GM11168 (cell line): ENCODE results near the gene CNGA3.

Experiments
- in situ Hi-C: fragments of 300-500 bp; cut with MboI; formaldehyde crosslinking; loops from one replicate; pipeline ENCODE4 v1.12.0; 2022; ENCODE audit warnings: low sequenced_read_pairs; ENCODE audit not compliant: unreplicated experiment

Gene CNGA3

DNA sequence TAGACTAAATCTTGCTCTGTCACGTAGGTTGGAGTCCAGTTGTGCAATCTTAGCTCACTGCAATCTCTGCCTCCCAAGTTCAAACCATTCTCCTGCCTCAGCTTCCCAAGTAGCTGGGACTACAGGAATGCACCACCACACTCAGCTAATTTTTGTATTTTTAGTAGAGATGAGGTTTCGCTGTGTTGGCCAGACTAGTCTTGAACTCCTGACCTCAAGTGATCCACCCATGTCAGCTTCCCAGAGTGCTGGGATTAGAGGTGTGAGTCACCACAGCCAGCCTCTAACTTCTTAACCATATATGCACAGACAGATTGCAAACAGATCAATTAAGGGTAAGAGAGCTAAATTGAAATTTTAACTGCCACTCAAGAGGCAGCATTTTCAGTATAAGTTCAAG, 22.1 kb upstream of the CNGA3 start:
- in situ Hi-C loops = no loop called here

- in situ Hi-C loops = no loop called here
These were observed 18.5 kb upstream of the CNGA3 start for GRCh38 chr2:98327776-98328175.

DNA sequence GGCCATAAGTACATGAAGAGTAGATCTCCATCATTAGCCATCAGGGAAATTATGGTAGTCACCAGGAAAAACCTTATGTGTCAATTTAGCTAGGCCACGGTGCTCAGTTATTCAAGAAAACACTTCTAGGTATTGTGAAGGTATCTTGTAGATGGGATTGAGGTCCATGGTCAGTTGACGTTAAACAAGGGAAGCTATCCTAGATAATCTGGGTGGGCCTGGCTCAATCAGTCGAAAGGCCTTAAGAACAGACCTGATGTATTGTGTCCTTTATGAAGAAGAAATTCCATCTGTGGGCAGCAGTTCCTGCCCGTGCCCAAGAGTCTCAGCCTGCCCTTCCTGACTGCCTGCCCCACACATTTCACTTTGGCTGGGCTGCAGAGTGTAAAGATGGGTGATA, 16.7 kb upstream of the CNGA3 start:
- in situ Hi-C loops = no loop called here

DNA sequence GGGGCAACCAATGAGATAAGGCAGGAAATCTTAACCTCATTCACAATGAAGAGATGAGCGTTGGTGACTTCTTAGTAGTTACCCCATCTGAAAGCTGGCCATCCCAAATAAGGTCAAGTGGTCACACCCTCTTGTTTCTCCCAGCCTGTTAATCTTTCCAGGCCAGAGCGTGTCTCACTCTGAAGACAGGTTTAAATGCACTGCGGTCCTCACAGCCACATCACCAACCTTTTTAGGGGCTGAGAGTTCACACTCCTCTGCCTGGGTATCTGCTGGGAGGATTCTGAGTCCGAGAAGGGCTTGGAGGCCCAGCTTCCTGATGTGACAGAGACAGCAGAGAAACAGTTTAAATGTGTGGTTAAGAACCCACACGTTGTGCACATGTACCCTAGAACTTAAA, 13.3 kb upstream of the CNGA3 start:
- in situ Hi-C loops = no loop called here

- in situ Hi-C loops = no loop called here
These were observed 12.3 kb upstream of the CNGA3 start for GRCh38 chr2:98333922-98334321.

- in situ Hi-C loops = no loop called here
These were observed 11.7 kb upstream of the CNGA3 start for GRCh38 chr2:98334439-98335078.

GRCh38 chr2:98335271-98335670, 11.0 kb upstream of the CNGA3 start:
- in situ Hi-C loops = no loop called here

GRCh38 chr2:98341241-98341640, 5.0 kb upstream of the CNGA3 start:
- in situ Hi-C loops = no loop called here

DNA sequence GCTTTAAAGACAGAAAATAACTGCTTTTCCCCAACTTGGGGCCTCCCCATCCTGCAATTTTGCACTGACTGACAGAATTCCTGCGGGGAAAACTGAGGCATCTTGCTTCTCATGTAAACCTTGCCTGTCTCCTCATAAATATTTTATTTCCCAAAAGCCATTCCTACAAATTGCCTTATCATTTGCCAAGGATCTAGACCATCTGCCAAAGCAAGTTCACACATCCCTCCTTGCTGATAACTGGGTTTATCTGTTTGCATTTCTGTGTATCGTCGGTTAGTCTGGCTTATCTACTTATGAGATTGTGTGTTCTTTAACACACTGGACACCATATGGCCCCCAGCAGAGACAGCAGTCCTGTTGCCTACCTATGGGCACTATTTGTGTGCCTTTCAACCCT, 3.0 kb upstream of the CNGA3 start:
- in situ Hi-C loops = no loop called here

- in situ Hi-C loops = no loop called here
These were observed 1.2 kb downstream of the CNGA3 start for GRCh38 chr2:98347298-98348065.

DNA sequence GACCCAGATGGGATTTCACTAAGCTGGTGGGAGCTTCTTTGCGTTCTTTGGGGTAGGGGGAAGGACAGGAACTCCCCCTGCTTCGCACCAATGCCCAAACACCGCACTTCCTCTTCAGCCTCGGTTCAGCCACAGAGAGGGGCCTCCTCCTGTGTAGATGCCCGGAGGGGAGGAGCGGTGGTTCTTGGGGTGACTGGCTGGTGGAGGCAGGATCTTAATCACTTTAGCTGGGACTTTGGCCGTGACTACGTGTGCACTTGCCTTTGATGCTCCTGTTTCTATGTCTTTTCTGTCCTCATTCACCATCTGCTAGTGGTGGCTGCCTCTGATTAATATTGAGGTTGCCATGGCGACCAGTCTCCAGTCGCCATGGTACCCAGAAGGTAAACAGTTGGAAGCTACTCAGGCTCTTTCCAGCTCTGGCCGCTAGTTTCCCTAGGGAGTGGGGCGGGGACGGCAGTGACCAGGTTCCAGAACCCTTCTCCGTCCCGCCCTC, 1.9 kb downstream of the CNGA3 start:
- in situ Hi-C loops = no loop called here

GRCh38 chr2:98350411-98350810, 4.2 kb downstream of the CNGA3 start:
- in situ Hi-C loops = no loop called here

GRCh38 chr2:98355881-98356280, 9.6 kb downstream of the CNGA3 start:
- in situ Hi-C loops = no loop called here

GRCh38 chr2:98356729-98357128, 10.5 kb downstream of the CNGA3 start:
- in situ Hi-C loops = no loop called here

DNA sequence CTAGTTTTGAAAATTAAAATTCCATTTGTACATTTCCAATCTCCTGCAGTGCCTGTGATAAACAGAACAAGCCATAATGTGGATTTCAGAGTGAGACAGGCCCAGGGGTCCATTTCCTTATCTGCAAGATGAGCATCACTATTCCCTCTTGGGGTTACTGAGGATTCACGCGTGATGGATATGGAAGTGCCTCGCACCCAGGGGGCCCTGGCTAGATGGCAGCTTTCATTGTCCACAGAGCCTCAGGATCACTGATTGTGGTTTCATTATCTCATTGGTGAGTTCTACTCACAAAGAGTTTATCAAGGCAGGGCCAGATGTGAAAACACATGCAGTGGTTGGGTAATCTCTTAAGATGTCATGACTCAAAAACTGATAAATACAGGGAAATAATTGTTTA, 11.6 kb downstream of the CNGA3 start:
- in situ Hi-C loops = no loop called here

DNA sequence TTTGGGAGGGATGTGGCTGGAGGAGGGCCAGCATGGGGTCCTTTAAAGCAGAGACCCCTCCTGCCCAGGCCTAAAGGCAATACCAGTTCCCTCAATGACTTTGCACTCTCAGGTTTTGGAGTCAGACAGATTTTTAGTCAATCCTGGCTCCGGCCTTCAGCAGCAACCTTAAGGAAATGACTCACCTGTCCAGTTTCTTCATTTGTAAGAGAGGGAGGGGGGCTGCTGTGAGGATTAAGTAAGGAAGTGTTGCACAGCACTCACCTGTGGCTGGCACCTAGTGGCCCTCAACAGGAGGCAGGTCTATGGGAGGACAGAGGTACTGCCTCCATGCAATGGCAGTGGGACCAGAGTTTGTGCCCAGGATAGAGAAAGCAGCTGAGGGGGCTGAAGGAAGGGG, 13.7 kb downstream of the CNGA3 start:
- in situ Hi-C loops = no loop called here

DNA sequence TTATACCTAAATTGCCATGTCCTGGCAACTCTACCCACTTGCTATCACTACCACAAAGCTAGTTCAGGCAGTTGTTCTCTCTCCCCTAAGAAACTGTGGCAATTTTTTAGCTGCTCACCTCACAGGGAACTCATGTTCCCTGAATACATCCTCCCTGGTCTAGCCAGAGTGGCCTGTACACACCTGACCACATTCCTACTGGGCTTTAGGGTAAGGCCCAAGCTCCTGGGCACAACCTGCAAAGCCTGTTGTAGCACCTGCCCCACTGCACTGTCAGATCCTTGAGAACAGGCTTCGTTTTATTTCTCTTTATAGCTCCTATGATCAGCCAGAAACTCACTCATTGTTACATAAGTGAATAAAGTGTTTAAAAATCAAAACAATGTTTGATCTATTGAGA, 21.5 kb downstream of the CNGA3 start:
- in situ Hi-C loops = no loop called here

- in situ Hi-C loops = loop anchor here (10.0 kb wide), 1 partner anchor 565 kb away; no protein-coding TSS in a partner anchor
These were observed 23.5 kb downstream of the CNGA3 start for GRCh38 chr2:98369710-98370239.

DNA sequence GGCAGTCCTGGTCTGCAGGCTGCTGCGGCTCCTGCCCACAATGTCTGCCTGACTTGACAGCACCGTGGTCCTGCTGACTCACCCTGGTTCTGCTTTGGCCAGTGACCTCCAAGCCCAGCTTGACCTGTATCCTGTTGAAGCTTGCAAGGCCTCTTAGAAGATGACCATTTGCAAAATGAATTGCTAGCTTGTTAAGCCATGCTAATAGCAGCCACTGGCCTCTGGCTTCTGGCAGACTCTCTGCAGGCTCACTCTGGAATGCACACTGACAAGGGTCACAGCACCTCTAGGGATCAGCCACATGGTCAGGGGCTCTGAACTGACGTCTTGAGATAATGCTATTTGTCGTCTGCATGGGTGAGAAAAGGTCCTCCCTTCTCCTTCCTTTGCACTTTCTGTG, 25.9 kb downstream of the CNGA3 start:
- in situ Hi-C loops = loop anchor here (10.0 kb wide), 1 partner anchor 567 kb away; no protein-coding TSS in a partner anchor

DNA sequence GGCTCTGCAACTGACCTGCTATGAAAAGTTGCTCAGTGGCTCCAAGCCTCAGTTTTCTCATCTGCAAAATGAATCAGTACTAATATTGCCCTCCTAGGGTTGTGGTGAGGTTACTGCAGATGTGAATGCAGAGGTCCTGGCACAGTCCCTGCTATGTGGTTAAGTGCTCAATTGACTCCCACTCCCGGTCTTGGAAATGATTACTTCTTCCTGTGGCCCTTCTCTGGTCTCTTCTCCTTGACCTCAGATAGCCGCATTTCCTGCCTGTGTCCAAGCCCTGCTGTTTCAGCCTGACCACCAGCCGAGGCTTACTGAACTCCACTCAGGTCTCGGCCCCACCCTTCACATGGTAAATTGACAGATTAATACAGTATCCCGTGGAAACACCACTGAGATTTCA, 26.3 kb downstream of the CNGA3 start:
- in situ Hi-C loops = loop anchor here (10.0 kb wide), 1 partner anchor 568 kb away; no protein-coding TSS in a partner anchor

DNA sequence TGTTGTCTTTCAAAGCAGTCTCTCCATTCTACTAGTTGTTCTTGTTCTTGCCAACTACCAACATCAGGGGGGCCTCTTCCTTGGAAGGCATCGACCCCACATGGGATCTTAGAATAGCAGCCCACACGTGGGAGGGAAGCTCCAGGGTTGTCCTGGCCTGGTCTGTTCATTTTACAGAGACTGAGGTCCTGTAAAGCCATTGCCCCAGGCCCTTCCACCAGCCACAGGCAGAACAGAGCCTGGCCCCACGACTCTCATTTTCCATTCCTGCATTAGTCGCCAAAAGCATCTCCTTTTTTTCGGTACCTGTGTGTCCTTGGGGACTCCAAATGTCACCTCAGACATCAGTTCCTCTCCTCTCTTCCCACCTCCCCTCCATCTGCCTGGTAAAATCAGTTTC, 28.0 kb downstream of the CNGA3 start:
- in situ Hi-C loops = loop anchor here (10.0 kb wide), 1 partner anchor 569 kb away; no protein-coding TSS in a partner anchor
